Measurements from ENCODE around the gene NUP43.
"Not testable (repeated sequence)": the region's sequence is repeated elsewhere in the genome, so short reads cannot be mapped to it uniquely, and the experiment has no call there.

NUP43 gene

DNA sequence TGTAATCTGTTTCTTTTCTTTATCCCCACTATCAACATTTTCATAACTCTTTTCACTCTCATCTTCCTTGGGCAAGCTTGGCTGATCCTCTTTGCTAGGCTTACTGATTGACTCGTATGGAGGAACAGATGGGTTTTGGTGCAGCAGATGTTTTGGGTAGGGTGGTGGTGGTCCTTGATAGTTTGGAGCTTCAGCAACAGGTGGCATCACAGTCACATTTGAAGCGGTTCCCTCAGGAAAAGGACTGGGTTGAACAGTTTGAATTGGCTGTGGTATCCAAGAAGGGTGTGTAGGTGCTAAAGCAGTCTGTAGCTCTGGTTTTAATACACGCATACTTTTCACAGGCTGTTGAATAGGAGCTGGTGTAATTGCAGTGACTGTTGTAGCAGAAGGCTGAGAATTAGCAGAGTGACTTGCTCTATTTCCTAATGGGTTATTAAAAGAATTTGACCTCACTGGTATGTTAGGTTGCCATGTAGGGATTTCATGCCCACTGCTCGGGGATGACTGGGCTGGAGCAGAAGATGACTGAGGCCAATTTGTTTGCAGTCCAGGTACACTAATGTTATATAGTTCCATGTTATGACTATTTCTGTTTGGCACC is 63.0 kb downstream of the NUP43 start:
- no peak for DNase-seq

DNA sequence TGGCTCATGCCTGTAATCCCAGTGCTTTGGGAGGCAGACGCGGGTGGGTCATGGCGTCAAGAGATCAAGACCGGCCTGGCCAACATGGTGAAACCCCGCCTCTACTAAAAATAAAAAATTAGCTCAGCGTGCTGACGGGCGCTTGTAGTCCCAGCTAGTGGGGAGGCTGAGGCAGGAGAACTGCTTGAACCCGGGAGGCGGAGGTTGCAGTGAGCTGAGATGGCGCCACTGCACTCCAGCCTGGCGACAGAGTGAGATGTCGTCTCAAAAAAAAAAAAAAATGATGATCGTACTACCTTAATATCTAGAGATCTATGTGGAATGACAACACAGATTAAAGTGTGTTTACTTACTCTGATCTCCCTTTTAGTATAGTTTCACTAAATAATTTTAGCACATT is 64.5 kb downstream of the NUP43 start:
- DNase-seq: not testable (repeated sequence)

DNA sequence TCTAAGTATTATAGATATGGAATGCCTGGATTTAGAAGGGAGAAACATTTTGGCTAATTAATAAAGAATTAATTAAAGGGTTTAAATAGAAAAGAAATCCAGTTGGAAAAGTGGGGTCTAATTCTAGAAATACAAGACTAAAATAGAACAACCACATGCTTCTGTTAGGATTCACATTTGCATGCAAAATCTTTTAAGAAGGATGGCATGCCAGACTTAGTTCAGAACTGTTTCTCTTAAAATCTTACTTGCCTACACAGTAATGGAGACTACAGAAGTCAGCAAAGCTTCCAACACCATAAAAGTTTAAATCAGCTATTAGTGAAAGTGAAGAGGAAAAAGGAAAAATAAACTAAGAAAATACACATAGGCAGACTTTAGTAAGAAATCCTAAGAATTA is 65.1 kb downstream of the NUP43 start:
- no peak for DNase-seq

DNA sequence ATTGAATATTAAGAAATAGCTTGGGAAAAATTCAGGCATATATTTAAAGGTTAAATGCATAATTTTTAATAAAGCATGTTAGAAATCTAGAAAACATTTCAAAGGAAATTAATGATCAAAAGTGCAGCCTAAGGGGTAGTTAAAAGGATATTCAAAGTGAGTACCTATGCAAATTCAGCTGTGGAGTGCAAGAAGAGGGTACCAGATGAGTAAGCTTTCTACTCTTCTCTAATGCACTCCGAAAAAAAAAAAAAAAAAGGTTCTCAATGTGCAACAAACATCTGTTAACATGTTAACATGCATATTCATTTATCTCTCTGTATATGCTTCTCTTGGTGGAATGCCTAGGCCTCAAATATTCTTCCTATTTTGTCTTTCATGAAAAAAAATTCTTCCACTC is 65.8 kb downstream of the NUP43 start:
- no peak for DNase-seq

Data from COR-L47 (cell line).